T47D (cell line): ENCODE results near the gene CARNS1.
A peak's percentile ranks its signal among the peaks of the same experiment; 100 is the strongest.

ENCODE experiments used
- DNase-seq, 2 experiments: peaks; one replicate each; pipeline versions ENCODE4 v3.0.0 to v3.0.0-alpha.2; 2011 to 2012; ENCODE audit warnings: low read depth in 1 of 2, low spot score in 1 of 2
- JUND ChIP-seq: IDR thresholded peaks from 2 replicates; pipeline ENCODE4 v1.6.1; 2012; ENCODE audit warnings: low read depth
- in situ Hi-C: cut with HindIII; loops from 2 replicates; pipeline ENCODE4 v1.10.0; 2016; ENCODE audit warnings: low sequenced_read_pairs, low pct_unique_long_range_greater_than_20kb

CARNS1 gene

GRCh38 chr11:67415501-67416304 is at the start of gene CARNS1:
TSS of gene CARNS1 (plus strand) at chr11:67415678. CDS start at chr11:67416200, 522 bp downstream.
- in situ Hi-C loops, result no loop called here
- DNase-seq, result no peak
- TF ChIP-seq JUND, result no peak

GRCh38 chr11:67365736-67366444 is 49.6 kb upstream of the CARNS1 start:
- no peak for DNase-seq
- TF ChIP-seq JUND, result no peak
- in situ Hi-C loops, result no loop called here

GRCh38 chr11:67366546-67366945 is 48.9 kb upstream of the CARNS1 start:
- in situ Hi-C loops, result no loop called here
- DNase-seq, result no peak
- TF ChIP-seq JUND, result no peak

- no peak for DNase-seq
- in situ Hi-C loops, result no loop called here
- no peak for TF ChIP-seq JUND
Measured at GRCh38 chr11:67366961-67367760, 48.3 kb upstream of the CARNS1 start.

GRCh38 chr11:67367761-67368227 is 47.7 kb upstream of the CARNS1 start:
- in situ Hi-C loops, result no loop called here
- DNase-seq, result no peak
- no peak for TF ChIP-seq JUND

GRCh38 chr11:67368621-67369020 is 46.9 kb upstream of the CARNS1 start:
- no peak for TF ChIP-seq JUND
- DNase-seq, result no peak

GRCh38 chr11:67369275-67369674 is 46.2 kb upstream of the CARNS1 start:
- TF ChIP-seq JUND, result no peak
- no peak for DNase-seq
- in situ Hi-C loops, result no loop called here

More at GRCh38 chr11:67368621-67369020, 46.9 kb upstream of the CARNS1 start:
- in situ Hi-C loops, result no loop called here

GRCh38 chr11:67369801-67370284 is 45.6 kb upstream of the CARNS1 start:
- no peak for TF ChIP-seq JUND
- in situ Hi-C loops, result no loop called here
- DNase-seq, result no peak

GRCh38 chr11:67370351-67371076 is 45.0 kb upstream of the CARNS1 start:
- no peak for DNase-seq
- in situ Hi-C loops, result no loop called here

GRCh38 chr11:67371189-67371910 is 44.1 kb upstream of the CARNS1 start:
- TF ChIP-seq JUND, result no peak
- in situ Hi-C loops, result no loop called here
- peak; percentile 62 to 81 for DNase-seq

More at GRCh38 chr11:67370351-67371076, 45.0 kb upstream of the CARNS1 start:
- TF ChIP-seq JUND, result no peak

GRCh38 chr11:67371911-67372320 is 43.6 kb upstream of the CARNS1 start:
- no peak for DNase-seq
- no peak for TF ChIP-seq JUND
- in situ Hi-C loops, result no loop called here
